Loucy (cell line): ENCODE measurements around the gene PRR5L.

Experiments
- H2AFZ ChIP-seq: fragments of 200-600 bp; sonication (generic); 2 replicates; pipeline ENCODE4 v1.6.0; 2016; ENCODE audit warnings: antibody characterized with exemption, mild to moderate bottlenecking, low read length, moderate library complexity
- H3F3A ChIP-seq: fragments of 200-600 bp; 2 replicates; pipeline ENCODE4 v1.6.0; 2016; ENCODE audit warnings: antibody characterized with exemption, low read depth, mild to moderate bottlenecking
- H3K27me3 ChIP-seq: fragments of 200-600 bp; sonication (generic); 2 replicates; pipeline ENCODE4 v1.6.1; 2014; ENCODE audit warnings: low read length, mild to moderate bottlenecking; ENCODE audit not compliant: insufficient read depth, poor library complexity, severe bottlenecking
- H3K36me3 ChIP-seq: fragments of 200-600 bp; sonication (generic); 2 replicates; pipeline ENCODE4 v1.6.1; 2016; ENCODE audit warnings: low read length; ENCODE audit not compliant: insufficient read depth
- H3K4me1 ChIP-seq: fragments of 200-600 bp; sonication (generic); 2 replicates; pipeline ENCODE4 v1.5.1; 2014; ENCODE audit warnings: low read length, mild to moderate bottlenecking; ENCODE audit not compliant: insufficient read depth, poor library complexity, severe bottlenecking
- H3K4me2 ChIP-seq: fragments of 200-600 bp; sonication (generic); 2 replicates; pipeline ENCODE4 v1.6.0; 2014; ENCODE audit warnings: antibody characterized with exemption, low read length, low read depth, mild to moderate bottlenecking; ENCODE audit not compliant: poor library complexity, severe bottlenecking
- H3K4me3 ChIP-seq: fragments of 200-600 bp; sonication (generic); 2 replicates; pipeline ENCODE4 v1.5.1; 2014; ENCODE audit warnings: low read length, mild to moderate bottlenecking, mixed read lengths; ENCODE audit not compliant: poor library complexity, severe bottlenecking
- H3K79me2 ChIP-seq: fragments of 200-600 bp; sonication (generic); 2 replicates; pipeline ENCODE4 v1.6.1; 2014; ENCODE audit warnings: low read length; ENCODE audit not compliant: insufficient read depth
- H3K9ac ChIP-seq: fragments of 200-600 bp; sonication (generic); 2 replicates; pipeline ENCODE4 v1.6.0; 2014; ENCODE audit warnings: mild to moderate bottlenecking, low read depth, low read length, moderate library complexity; ENCODE audit not compliant: poor library complexity, severe bottlenecking
- H3K9me2 ChIP-seq: fragments of 200-600 bp; sonication (generic); replicated peaks from 2 replicates; pipeline ENCODE4 v1.6.1; 2016; ENCODE audit warnings: low read depth, low read length, mixed read lengths
- H3K9me3 ChIP-seq: fragments of 200-600 bp; sonication (generic); 2 replicates; pipeline ENCODE4 v1.6.1; 2014; ENCODE audit warnings: mild to moderate bottlenecking, antibody characterized with exemption, low read length, low read depth; ENCODE audit not compliant: insufficient read depth
- H4K20me1 ChIP-seq: fragments of 200-600 bp; sonication (generic); 2 replicates; pipeline ENCODE4 v1.6.0; 2014; ENCODE audit warnings: antibody characterized with exemption, low read length, mild to moderate bottlenecking; ENCODE audit not compliant: insufficient read depth, poor library complexity, severe bottlenecking
- EZH2phosphoT487 ChIP-seq: fragments of 200-600 bp; IDR thresholded peaks from 2 replicates; pipeline ENCODE4 v1.6.1; 2018; ENCODE audit warnings: antibody characterized with exemption, mild to moderate bottlenecking, moderate library complexity, borderline replicate concordance
- TF ChIP-seq, protein P1 (sequence below): fragments of 200-600 bp; sonication (generic); conservative IDR thresholded peaks from 2 replicates; pipeline ENCODE4 v1.5.1; 2014; ENCODE audit warnings: mild to moderate bottlenecking, antibody characterized with exemption, low read length

The PRR5L gene

DNA sequence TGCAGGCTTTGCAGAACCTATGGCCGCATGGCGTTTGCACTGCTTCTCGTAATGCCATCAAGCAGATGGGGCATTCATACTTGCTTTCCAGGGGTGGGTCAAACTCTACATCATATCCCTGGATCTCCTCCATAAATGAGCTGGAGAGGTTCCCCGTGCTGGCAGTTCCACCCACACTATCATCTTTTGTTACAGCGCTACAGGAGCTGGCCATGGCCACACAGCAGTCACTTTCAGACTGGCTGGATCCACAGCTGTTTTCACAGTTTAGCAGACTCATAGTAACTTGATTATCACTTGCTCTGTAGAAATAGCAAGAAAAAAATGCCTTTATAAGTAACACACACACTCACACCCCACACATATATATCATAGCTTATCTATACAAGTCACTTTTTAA, 205.1 kb downstream of the PRR5L start:
- Histone ChIP-seq H3K4me1 (peaks cover 72% of the 10 kb centered on the region), H2AFZ (no peak overlapping the region), H3K36me3 (peaks cover 32% of the 10 kb centered on the region), H3K9me2 (no peaks in the 10 kb centered on the region), H3K4me3 (no peak overlapping the region), H3K9me3 (no peaks in the 10 kb centered on the region), H3F3A (peaks cover 13% of the 10 kb centered on the region; the same call in 1 of the 2 replicates), H3K79me2 (peaks cover 62% of the 10 kb centered on the region), H3K27me3 (no peaks in the 10 kb centered on the region), H4K20me1 (peaks cover 25% of the 10 kb centered on the region), H3K9ac (peak overlapping the region; percentile 29), H3K4me2 (peak overlapping the region; percentile 75)
- TF ChIP-seq, protein P1, sequence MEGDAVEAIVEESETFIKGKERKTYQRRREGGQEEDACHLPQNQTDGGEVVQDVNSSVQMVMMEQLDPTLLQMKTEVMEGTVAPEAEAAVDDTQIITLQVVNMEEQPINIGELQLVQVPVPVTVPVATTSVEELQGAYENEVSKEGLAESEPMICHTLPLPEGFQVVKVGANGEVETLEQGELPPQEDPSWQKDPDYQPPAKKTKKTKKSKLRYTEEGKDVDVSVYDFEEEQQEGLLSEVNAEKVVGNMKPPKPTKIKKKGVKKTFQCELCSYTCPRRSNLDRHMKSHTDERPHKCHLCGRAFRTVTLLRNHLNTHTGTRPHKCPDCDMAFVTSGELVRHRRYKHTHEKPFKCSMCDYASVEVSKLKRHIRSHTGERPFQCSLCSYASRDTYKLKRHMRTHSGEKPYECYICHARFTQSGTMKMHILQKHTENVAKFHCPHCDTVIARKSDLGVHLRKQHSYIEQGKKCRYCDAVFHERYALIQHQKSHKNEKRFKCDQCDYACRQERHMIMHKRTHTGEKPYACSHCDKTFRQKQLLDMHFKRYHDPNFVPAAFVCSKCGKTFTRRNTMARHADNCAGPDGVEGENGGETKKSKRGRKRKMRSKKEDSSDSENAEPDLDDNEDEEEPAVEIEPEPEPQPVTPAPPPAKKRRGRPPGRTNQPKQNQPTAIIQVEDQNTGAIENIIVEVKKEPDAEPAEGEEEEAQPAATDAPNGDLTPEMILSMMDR = no peak
- no peak for TF ChIP-seq EZH2phosphoT487

DNA sequence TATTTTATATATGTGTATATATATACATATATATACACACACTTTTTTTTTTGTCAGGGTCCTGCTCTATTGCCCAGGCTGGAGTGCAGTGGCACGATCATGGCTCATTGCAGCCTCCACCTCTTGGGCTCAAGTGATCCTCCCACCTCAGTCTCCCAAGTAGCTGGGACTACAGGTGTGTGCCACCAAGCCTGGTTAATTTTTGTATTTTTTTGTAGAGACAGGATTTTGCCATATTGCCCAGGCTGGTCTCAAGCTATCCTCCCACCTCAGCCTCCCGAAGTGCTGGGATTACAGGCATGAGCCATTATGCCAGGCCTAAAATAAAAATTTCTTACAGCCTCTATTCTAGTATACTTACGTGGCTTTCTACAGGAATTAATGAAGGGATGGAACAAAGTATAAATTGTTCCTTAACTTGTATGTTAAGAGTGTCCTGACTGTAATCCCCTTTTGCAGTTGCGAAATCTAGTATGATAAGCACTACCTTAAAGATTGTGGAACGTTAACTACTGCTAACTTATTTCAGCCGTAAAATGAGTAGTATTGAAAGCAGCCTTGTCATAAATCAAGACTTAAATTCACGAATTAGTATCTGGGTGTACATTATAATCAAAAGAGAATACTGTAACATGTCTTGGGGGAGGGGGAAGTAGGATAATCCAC, 211.9 kb downstream of the PRR5L start:
- Histone ChIP-seq H3K4me3 (peak overlapping the region; percentile 80), H3K9me3 (no peaks in the 10 kb centered on the region), H3F3A (0 out of 2 replicates have a peak, but pooled peaks cover 5% of the 10 kb centered on the region), H3K4me1 (peaks cover 56% of the 10 kb centered on the region), H3K36me3 (0 out of 2 replicates have a peak, but pooled peaks cover 5% of the 10 kb centered on the region), H3K4me2 (peak overlapping the region; percentile 79), H3K9me2 (no peaks in the 10 kb centered on the region), H4K20me1 (peaks cover 35% of the 10 kb centered on the region), H2AFZ (no peak overlapping the region), H3K9ac (peak overlapping the region; percentile 81), H3K27me3 (no peaks in the 10 kb centered on the region), H3K79me2 (peaks cover 60% of the 10 kb centered on the region)
- TF ChIP-seq, protein P1 = no peak
- TF ChIP-seq EZH2phosphoT487 = no peak

DNA sequence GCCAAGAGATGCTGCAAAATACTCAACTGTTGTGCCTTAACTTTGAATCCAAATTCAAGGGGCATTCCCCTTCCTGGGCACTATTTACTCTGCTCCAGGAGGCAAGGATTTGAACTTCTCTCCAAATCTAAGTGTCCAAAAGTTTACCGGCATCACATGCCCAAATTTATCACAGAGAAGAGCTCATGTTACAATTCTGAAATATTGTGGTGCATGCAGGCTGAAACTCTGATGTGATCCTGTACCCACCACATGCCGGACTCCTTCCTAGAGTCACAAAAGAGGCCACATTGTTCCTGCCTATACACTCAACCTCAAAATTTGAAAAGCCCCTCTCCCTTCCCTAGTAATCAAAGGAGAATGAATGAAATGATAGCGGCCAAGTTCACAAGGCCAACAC, 212.7 kb downstream of the PRR5L start:
- Histone ChIP-seq H4K20me1 (peaks cover 35% of the 10 kb centered on the region), H3K9me3 (no peaks in the 10 kb centered on the region), H3K4me3 (peak overlapping the region; percentile 80), H3K4me1 (peaks cover 51% of the 10 kb centered on the region), H3K27me3 (no peaks in the 10 kb centered on the region), H3K79me2 (peaks cover 52% of the 10 kb centered on the region), H3K9me2 (no peaks in the 10 kb centered on the region), H3K9ac (peak overlapping the region; percentile 81), H3F3A (0 out of 2 replicates have a peak, but pooled peaks cover 5% of the 10 kb centered on the region), H2AFZ (0 out of 2 replicates have a peak overlapping the region, but pooled peaks have one; percentile 97), H3K36me3 (0 out of 2 replicates have a peak, but pooled peaks cover 2% of the 10 kb centered on the region), H3K4me2 (peak overlapping the region; percentile 79)
- TF ChIP-seq, protein P1 = no peak
- TF ChIP-seq EZH2phosphoT487 = no peak
